HepG2 (cell line): ENCODE measurements around the gene DNAJC8. TPM values are rescaled to one million over a fixed set of nuclear protein-coding genes. Genes with fewer than 3 reads are reported as not detected.

Source experiments
- ATAC-seq: fragments of 200-7000 bp; cut with Tn5 transposase; 3 replicates; pipeline ENCODE4 v1.9.1; 2020; ENCODE audit warnings: mild to moderate bottlenecking, moderate library complexity
- BruUV-seq: library from RNA; stranded (reverse); fragments of 400-500 nt; replicated peaks from 2 replicates; lab custom pipeline; 2021; lab: Mats Ljungman, UMichigan
- CTCF ChIA-PET: fragments of 300-600 bp; formaldehyde crosslinking; extraction: SDS; loops from one replicate; lab custom pipeline; 2021; ENCODE audit warnings: low total read pairs, inconsistent platforms, low intra/inter-chr PET ratio; lab: Yijun Ruan, JAX
- POLR2A ChIA-PET: fragments of 350-600 bp; sonication (Branson Sonifier 250); formaldehyde crosslinking; loops from one replicate; lab custom pipeline; 2020; ENCODE audit warnings: antibody characterized with exemption, inconsistent platforms; lab: Yijun Ruan, JAX
- DNase-seq: peaks from one replicate; pipeline ENCODE4 v3.0.0-alpha.2; 2015; ENCODE audit warnings: low spot score
- FAIRE-seq: peaks from 3 replicates; lab custom pipeline; 2011; peaks lifted over from hg19 to GRCh38; lab: Jason Lieb, UNC
- H2AFZ ChIP-seq: one replicate; pipeline ENCODE4 v1.6.1; 2011; ENCODE audit warnings: low read length, inconsistent platforms
- H3K27ac ChIP-seq: fragments of 300-600 bp; 3 replicates; pipeline ENCODE4 v1.8.0; 2011; ENCODE audit warnings: mixed run types, mild to moderate bottlenecking, mixed read lengths, low read length, inconsistent platforms; ENCODE audit not compliant: insufficient read depth; ENCODE audit errors: extremely low read length
- H3K27me3 ChIP-seq, 2 experiments: fragments of 200-600 bp in 1 of 2; 2 replicates in 1 of 2; 3 replicates in 1 of 2; pipeline versions ENCODE4 v1.6.0 to v1.8.0; 2011; ENCODE audit warnings: low read length in 2 of 2, mild to moderate bottlenecking in 2 of 2, moderate library complexity in 2 of 2, inconsistent platforms in 1 of 2; ENCODE audit not compliant: insufficient read depth in 2 of 2, control insufficient read depth in 1 of 2
- H3K36me3 ChIP-seq, 2 experiments: fragments of 200-600 bp in 1 of 2; replicated peaks in 1 of 2; 2 replicates in 1 of 2; 3 replicates in 1 of 2; pipeline versions ENCODE4 v1.5.1 to v1.8.0; 2011; ENCODE audit warnings: low read length in 2 of 2, inconsistent platforms in 1 of 2; ENCODE audit not compliant: insufficient read depth in 2 of 2, control insufficient read depth in 1 of 2
- H3K4me1 ChIP-seq: 2 replicates; pipeline ENCODE4 v1.5.1; 2012; ENCODE audit warnings: low read length, inconsistent platforms; ENCODE audit not compliant: insufficient read depth
- H3K4me2 ChIP-seq: 2 replicates; pipeline ENCODE4 v1.6.0; 2011; ENCODE audit warnings: low read depth, low read length, inconsistent platforms
- H3K4me3 ChIP-seq, 3 experiments: fragments of 200-600 bp in 1 of 3; sonication (generic), shearing (Covaris generic) in 1 of 3; replicated peaks in 1 of 3; 2 replicates each; pipeline ENCODE4 v1.5.1; 2011 to 2016; ENCODE audit warnings: low read length in 3 of 3, inconsistent platforms in 2 of 3, low read depth in 2 of 3, mild to moderate bottlenecking in 2 of 3, control low read depth in 1 of 3, mixed read lengths in 1 of 3; ENCODE audit not compliant: insufficient read depth in 1 of 3
- H3K79me2 ChIP-seq: one replicate; pipeline ENCODE4 v1.6.1; 2011; ENCODE audit warnings: low read length, inconsistent platforms; ENCODE audit not compliant: insufficient read depth
- H3K9ac ChIP-seq: 2 replicates; pipeline ENCODE4 v1.6.0; 2011; ENCODE audit warnings: mild to moderate bottlenecking, low read depth, low read length, inconsistent platforms; ENCODE audit not compliant: insufficient read depth
- H3K9me3 ChIP-seq: 2 replicates; pipeline ENCODE4 v1.5.1; 2012; ENCODE audit warnings: mild to moderate bottlenecking, low read length
- H4K20me1 ChIP-seq: 2 replicates; pipeline ENCODE4 v1.6.0; 2011; ENCODE audit warnings: inconsistent platforms, mild to moderate bottlenecking, low read length, moderate library complexity; ENCODE audit not compliant: insufficient read depth
- AGO1 ChIP-seq: fragments of 200-400 bp; formaldehyde crosslinking; IDR thresholded peaks from 2 replicates; pipeline ENCODE4 v1.6.1; 2017; ENCODE audit warnings: mild to moderate bottlenecking, low read depth, low read length, moderate library complexity; ENCODE audit not compliant: poor library complexity, severe bottlenecking
- NFATC3 ChIP-seq: sonication (generic); formaldehyde crosslinking; IDR thresholded peaks from 2 replicates; pipeline ENCODE4 v1.5.1; 2020; ENCODE audit warnings: mild to moderate bottlenecking, missing genetic modification reagents
- REPIN1 ChIP-seq: sonication (generic); formaldehyde crosslinking; IDR thresholded peaks from 2 replicates; pipeline ENCODE4 v1.8.0; 2022; ENCODE audit warnings: missing genetic modification reagents, low read depth, mild to moderate bottlenecking, borderline replicate concordance
- ZFY ChIP-seq: sonication (generic); formaldehyde crosslinking; IDR thresholded peaks from 2 replicates; pipeline ENCODE4 v1.4.0; 2020; ENCODE audit warnings: missing genetic modification reagents
- ZNF12 ChIP-seq: sonication (generic); formaldehyde crosslinking; IDR thresholded peaks from 2 replicates; pipeline ENCODE4 v1.5.0; 2020; ENCODE audit warnings: missing genetic modification reagents
- ZNF205 ChIP-seq: IDR thresholded peaks from 2 replicates; pipeline ENCODE4 v1.6.1; 2018; ENCODE audit warnings: missing biosample characterization, missing genetic modification reagents
- ZNF317 ChIP-seq: sonication (generic); formaldehyde crosslinking; IDR thresholded peaks from 2 replicates; pipeline ENCODE4 v1.5.0; 2020; ENCODE audit warnings: mild to moderate bottlenecking, missing genetic modification reagents
- ZNF546 ChIP-seq: sonication (generic); formaldehyde crosslinking; conservative IDR thresholded peaks from 2 replicates; pipeline ENCODE4 v1.8.1; 2023; ENCODE audit warnings: mild to moderate bottlenecking, missing genetic modification reagents
- ZNF660 ChIP-seq: sonication (generic); formaldehyde crosslinking; IDR thresholded peaks from 2 replicates; pipeline ENCODE4 v1.5.1; 2020; ENCODE audit warnings: mild to moderate bottlenecking, low read depth, missing genetic modification reagents, borderline replicate concordance
- ZNF839 ChIP-seq: sonication (generic); formaldehyde crosslinking; IDR thresholded peaks from 2 replicates; pipeline ENCODE4 v1.4.0; 2020; ENCODE audit warnings: missing genetic modification reagents, mild to moderate bottlenecking, borderline replicate concordance
- ZSCAN21 ChIP-seq: sonication (generic); formaldehyde crosslinking; IDR thresholded peaks from 2 replicates; pipeline ENCODE4 v1.8.0; 2022; ENCODE audit warnings: mild to moderate bottlenecking, missing genetic modification reagents, moderate library complexity, borderline replicate concordance
- WGBS: methylation state at CpG from one replicate; pipeline ENCODE4 v1.1.6; 2017; ENCODE audit warnings: low lambda C conversion rate; 5-methylcytosine and 5-hydroxymethylcytosine counted together
- in situ Hi-C: cut with HindIII; loops from 2 replicates; pipeline ENCODE4 v1.10.0; 2017; ENCODE audit warnings: low pct_unique_long_range_greater_than_20kb; ENCODE audit not compliant: extremely low pct_ligation_motif_present
- intact Hi-C: fragments of 100-400 bp; cut with micrococcal nuclease; formaldehyde crosslinking; loops from one replicate; pipeline ENCODE4 v1.10.0; 2022; ENCODE audit not compliant: unreplicated experiment
- polyA plus RNA-seq, 8 experiments: library from polyadenylated mRNA; depleted of rRNA in 3 of 8; stranded (reverse) in 7 of 8; unstranded in 1 of 8; fragments of >200 nt; fragmentation: Illumina TruSeq in 4 of 8; extraction: Trizol in 4 of 8; gene quantifications; 2 replicates each; pipeline versions ENCODE4 v1.2.1 to v1.2.3, GENCODE V29; 2011 to 2016; ENCODE audit warnings: low read depth in 4 of 8, missing spikeins in 1 of 8, mixed read lengths in 1 of 8; ENCODE audit not compliant: insufficient read depth in 1 of 8
- total RNA-seq, 5 experiments: library from RNA; depleted of rRNA; stranded (reverse); fragments of >200 nt; fragmentation: Illumina TruSeq; extraction: Trizol; gene quantifications; 2 replicates each; pipeline ENCODE4 v1.2.3, GENCODE V29; 2016; ENCODE audit warnings: low read depth in 1 of 5
- TF ChIP-seq, protein P1 (sequence below): sonication (generic); formaldehyde crosslinking; IDR thresholded peaks from 2 replicates; pipeline ENCODE4 v1.4.0; 2020; ENCODE audit warnings: missing genetic modification reagents, borderline replicate concordance

DNAJC8 gene
- total and polyA plus RNA-seq, 2 of the 13 experiments (the other 11 are each of a cell fraction or from before 2014, with no cell fraction given), result 54.5 to 126 TPM

DNA sequence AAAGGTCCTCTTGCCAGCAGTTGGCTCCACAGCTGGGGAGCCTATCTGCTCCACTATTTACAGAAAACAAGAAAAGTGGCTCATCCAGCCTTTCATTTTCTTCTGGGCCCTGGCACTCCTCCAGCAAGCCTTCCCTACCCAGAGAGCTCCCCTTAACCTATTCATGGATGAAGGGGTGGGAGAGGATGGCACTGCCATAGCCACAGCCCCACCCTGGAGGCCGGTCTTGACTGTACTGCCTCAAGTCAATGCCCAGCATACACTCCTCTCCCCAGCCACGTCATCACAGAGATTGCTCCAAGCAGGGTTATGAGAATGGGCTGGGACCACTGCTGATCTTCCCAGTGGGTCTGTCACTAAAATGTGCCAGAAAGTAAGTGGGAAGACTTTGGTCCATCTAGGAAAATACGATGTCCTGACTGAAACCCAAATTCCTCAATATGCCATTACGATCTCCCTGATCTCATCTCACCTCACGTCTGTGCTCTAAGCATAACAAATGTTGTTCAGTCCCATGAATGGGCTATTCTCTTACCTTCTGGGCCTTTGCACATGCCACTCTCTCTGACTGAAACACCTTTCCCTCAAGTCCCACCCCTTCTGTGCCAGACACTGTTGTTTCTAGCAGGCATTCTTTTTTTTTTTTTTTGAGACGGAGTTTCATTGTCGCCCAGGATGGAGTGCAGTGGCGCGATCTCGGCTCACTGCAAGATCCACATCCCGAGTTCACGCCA is 35.0 kb downstream of the DNAJC8 start:
- H3K27ac ChIP-seq, result no peak overlapping the region
- no peaks in the 10 kb centered on the region for H4K20me1 ChIP-seq
- DNase-seq, result no peak
- WGBS, result 97% methylated on average over 12 of the region's 12 CpGs
- no peak overlapping the region for H3K4me3 ChIP-seq
- no peak overlapping the region for H3K9ac ChIP-seq
- FAIRE-seq, result no peak
- H3K36me3 ChIP-seq, result peaks cover 14 to 29% of the 10 kb centered on the region in 2 experiments
- H3K9me3 ChIP-seq, result no peaks in the 10 kb centered on the region
- peaks cover 24% of the 10 kb centered on the region for H3K4me1 ChIP-seq
- no peaks in the 10 kb centered on the region for H3K27me3 ChIP-seq
- intact Hi-C loops, result no loop called here
- POLR2A ChIA-PET, result no interaction called here
- no peak overlapping the region for H3K4me2 ChIP-seq
- CTCF ChIA-PET, result no interaction called here
- no peak overlapping the region for H2AFZ ChIP-seq
- in situ Hi-C loops, result no loop called here
- H3K79me2 ChIP-seq, result no peaks in the 10 kb centered on the region
- no peak for ATAC-seq
- no TSS peak for BruUV-seq
- TF ChIP-seq REPIN1 (CRISPR knock-in tag), result no peak

DNA sequence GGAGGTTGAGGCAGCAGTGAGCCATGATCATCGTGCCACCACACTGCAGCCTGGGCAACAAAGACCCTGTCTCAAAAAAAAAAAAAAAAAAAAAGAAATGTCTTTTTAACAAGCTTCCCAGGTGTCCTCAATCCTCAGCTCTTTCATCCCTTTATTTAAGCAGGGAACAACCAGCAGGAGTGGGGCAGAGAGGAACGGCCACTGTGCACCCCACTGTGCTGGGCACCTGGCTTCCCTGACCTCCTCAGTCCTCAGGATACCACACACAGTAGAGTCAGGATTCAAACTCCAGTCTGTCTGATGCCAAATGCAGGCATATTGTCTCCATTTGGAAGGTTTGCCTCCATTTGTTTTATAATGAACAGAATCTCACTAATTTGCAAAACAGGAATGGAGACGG is 36.5 kb downstream of the DNAJC8 start:
- H2AFZ ChIP-seq, result no peak overlapping the region
- ATAC-seq, result no peak
- H4K20me1 ChIP-seq, result no peaks in the 10 kb centered on the region
- WGBS, result 93% methylated on average over 3 of the region's 3 CpGs
- no peaks in the 10 kb centered on the region for H3K27me3 ChIP-seq
- in situ Hi-C loops (no loop called here), intact Hi-C loops (no loop called here)
- no peak overlapping the region for H3K27ac ChIP-seq
- peaks cover 12 to 25% of the 10 kb centered on the region in 2 experiments for H3K36me3 ChIP-seq
- no peaks in the 10 kb centered on the region for H3K9me3 ChIP-seq
- ChIA-PET CTCF (no interaction called here), POLR2A (no interaction called here)
- no peak overlapping the region for H3K4me3 ChIP-seq
- no peak overlapping the region for H3K4me2 ChIP-seq
- H3K9ac ChIP-seq, result no peak overlapping the region
- FAIRE-seq, result no peak
- no TSS peak for BruUV-seq
- H3K79me2 ChIP-seq, result no peaks in the 10 kb centered on the region
- DNase-seq, result no peak
- TF ChIP-seq ZNF546, result no peak
- no peak for TF ChIP-seq ZSCAN21 (CRISPR knock-in tag)
- TF ChIP-seq, protein P1, sequence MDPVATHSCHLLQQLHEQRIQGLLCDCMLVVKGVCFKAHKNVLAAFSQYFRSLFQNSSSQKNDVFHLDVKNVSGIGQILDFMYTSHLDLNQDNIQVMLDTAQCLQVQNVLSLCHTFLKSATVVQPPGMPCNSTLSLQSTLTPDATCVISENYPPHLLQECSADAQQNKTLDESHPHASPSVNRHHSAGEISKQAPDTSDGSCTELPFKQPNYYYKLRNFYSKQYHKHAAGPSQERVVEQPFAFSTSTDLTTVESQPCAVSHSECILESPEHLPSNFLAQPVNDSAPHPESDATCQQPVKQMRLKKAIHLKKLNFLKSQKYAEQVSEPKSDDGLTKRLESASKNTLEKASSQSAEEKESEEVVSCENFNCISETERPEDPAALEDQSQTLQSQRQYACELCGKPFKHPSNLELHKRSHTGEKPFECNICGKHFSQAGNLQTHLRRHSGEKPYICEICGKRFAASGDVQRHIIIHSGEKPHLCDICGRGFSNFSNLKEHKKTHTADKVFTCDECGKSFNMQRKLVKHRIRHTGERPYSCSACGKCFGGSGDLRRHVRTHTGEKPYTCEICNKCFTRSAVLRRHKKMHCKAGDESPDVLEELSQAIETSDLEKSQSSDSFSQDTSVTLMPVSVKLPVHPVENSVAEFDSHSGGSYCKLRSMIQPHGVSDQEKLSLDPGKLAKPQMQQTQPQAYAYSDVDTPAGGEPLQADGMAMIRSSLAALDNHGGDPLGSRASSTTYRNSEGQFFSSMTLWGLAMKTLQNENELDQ (CRISPR knock-in tag), result no peak
- TF ChIP-seq ZNF317 (CRISPR knock-in tag), result no peak
- no peak for TF ChIP-seq ZNF660
- no peak for TF ChIP-seq ZNF205 (CRISPR knock-in tag)
- TF ChIP-seq AGO1, result no peak
- TF ChIP-seq ZFY (CRISPR knock-in tag), result no peak
- no peak for TF ChIP-seq ZNF839 (CRISPR knock-in tag)
- TF ChIP-seq ZNF12 (CRISPR knock-in tag), result no peak
- no peak for TF ChIP-seq NFATC3
- H3K4me1 ChIP-seq, result peaks cover 25% of the 10 kb centered on the region
